ENCODE data around the gene RPL10A. TPM values are rescaled to one million over a fixed set of nuclear protein-coding genes. Genes with fewer than 3 reads are reported as not detected.
"Not testable (repeated sequence)": the region's sequence is repeated elsewhere in the genome, so short reads cannot be mapped to it uniquely, and the experiment has no call there.

The RPL10A gene
- total RNA-seq, 1 donor from 2014 or later, result 2,139 TPM

- no peak for DNase-seq
Measured at GRCh38 chr6:35512740-35513139, 44.5 kb downstream of the RPL10A start, which contains the start of gene TULP1. TSS of gene TULP1 (minus strand) at chr6:35512896. CDS start at chr6:35512858, 38 bp downstream.

- DNase-seq, result no peak
Measured at GRCh38 chr6:35514587-35514986, 46.4 kb downstream of the RPL10A start.

- not testable (repeated sequence) for DNase-seq
Measured at GRCh38 chr6:35515939-35516338, 47.7 kb downstream of the RPL10A start.

- DNase-seq, result no peak
Measured at GRCh38 chr6:35516712-35517111, 48.5 kb downstream of the RPL10A start.

- not testable (repeated sequence) for DNase-seq
Measured at GRCh38 chr6:35517978-35518377, 49.8 kb downstream of the RPL10A start.

- DNase-seq, result no peak
Measured at GRCh38 chr6:35518566-35519312, 50.5 kb downstream of the RPL10A start.

- no peak for DNase-seq
Measured at GRCh38 chr6:35519313-35520015, 51.3 kb downstream of the RPL10A start.

Small RNA genes lying within 50 kb of the gene (small RNA-seq; reads per million reads assigned to genes)
- not detected for gene MIR7111 (ENCODE audit: low replicate concordance)

Other genes with a start within 250 kb of the RPL10A start
- gene ZNF76, start 208.7 kb upstream of the RPL10A start, total RNA-seq, result 12.9 TPM
- gene DEF6, start 170.6 kb upstream of the RPL10A start, total RNA-seq, result 10.9 TPM
- 7.9 TPM for gene PPARD, start 125.8 kb upstream of the RPL10A start, total RNA-seq
- 9.4 TPM for gene FANCE, start 16.1 kb upstream of the RPL10A start, total RNA-seq
- 14.3 TPM for gene TEAD3, start 28.7 kb downstream of the RPL10A start, total RNA-seq
- gene TULP1, start 44.5 kb downstream of the RPL10A start, total RNA-seq, result 0.39 TPM
- 10.3 TPM for gene FKBP5, start 220.5 kb downstream of the RPL10A start, total RNA-seq